Measurements from ENCODE around the gene PTPRG.

- no peak for TF ChIP-seq CTCF (IDR thresholded peaks at IDR 0.05)
- TF ChIP-seq POLR2A (IDR thresholded peaks at IDR 0.05) = no peak
Observed at GRCh38 chr3:61914276-61914675, 352.9 kb downstream of the PTPRG start.
